ENCODE measurements around the gene VGLL3.
"Not testable (repeated sequence)": the region's sequence is repeated elsewhere in the genome, so short reads cannot be mapped to it uniquely, and the experiment has no call there.

Gene VGLL3

GRCh38 chr3:86989006-86989405 is 1.9 kb downstream of the VGLL3 start:
- no peak for DNase-seq

- no peak for DNase-seq
Measured at GRCh38 chr3:86988235-86988634, 2.7 kb downstream of the VGLL3 start.

GRCh38 chr3:86987421-86987715 is 3.6 kb downstream of the VGLL3 start:
- DNase-seq: no peak

- no peak for DNase-seq
Measured at GRCh38 chr3:86986671-86987420, 4.1 kb downstream of the VGLL3 start.

GRCh38 chr3:86985181-86985826 is 5.6 kb downstream of the VGLL3 start:
- DNase-seq: no peak

GRCh38 chr3:86984271-86984670 is 6.7 kb downstream of the VGLL3 start:
- DNase-seq: no peak

GRCh38 chr3:86982883-86983282 is 8.1 kb downstream of the VGLL3 start:
- DNase-seq: no peak

GRCh38 chr3:86978111-86978551 is 12.8 kb downstream of the VGLL3 start:
- no peak for DNase-seq

- no peak for DNase-seq
Measured at GRCh38 chr3:86976219-86976618, 14.7 kb downstream of the VGLL3 start.

- DNase-seq: not testable (repeated sequence)
Measured at GRCh38 chr3:86974177-86974576, 16.8 kb downstream of the VGLL3 start.

- DNase-seq: no peak
Measured at GRCh38 chr3:86973440-86973839, 17.5 kb downstream of the VGLL3 start.

- DNase-seq: peak in 1 of 2 donors; percentile 0
Measured at GRCh38 chr3:86969500-86970189, 21.3 kb downstream of the VGLL3 start.

- no peak for DNase-seq
Measured at GRCh38 chr3:86968244-86968932, 22.6 kb downstream of the VGLL3 start.

GRCh38 chr3:86967062-86967461 is 23.9 kb downstream of the VGLL3 start:
- no peak for DNase-seq

GRCh38 chr3:86965166-86965565 is 25.8 kb downstream of the VGLL3 start:
- DNase-seq: no peak

GRCh38 chr3:86963611-86964010 is 27.3 kb downstream of the VGLL3 start:
- DNase-seq: no peak

- DNase-seq: no peak
Measured at GRCh38 chr3:86961297-86961696, 29.7 kb downstream of the VGLL3 start.

- DNase-seq: no peak
Measured at GRCh38 chr3:86960550-86960949, 30.4 kb downstream of the VGLL3 start.

- DNase-seq: no peak
Measured at GRCh38 chr3:86958534-86958933, 32.4 kb downstream of the VGLL3 start.

- DNase-seq: no peak
Measured at GRCh38 chr3:86954747-86955146, 36.2 kb downstream of the VGLL3 start.

GRCh38 chr3:86954226-86954625 is 36.7 kb downstream of the VGLL3 start:
- no peak for DNase-seq

- no peak for DNase-seq
Measured at GRCh38 chr3:86951322-86951721, 39.6 kb downstream of the VGLL3 start.

GRCh38 chr3:86950717-86951116 is 40.2 kb downstream of the VGLL3 start:
- DNase-seq: no peak

- no peak for DNase-seq
Measured at GRCh38 chr3:86949850-86950249, 41.1 kb downstream of the VGLL3 start.
